Caco-2 (cell line): ENCODE results near the gene RINL. TPM values are rescaled to one million over a fixed set of nuclear protein-coding genes. Genes with fewer than 3 reads are reported as not detected.

Experiments used
- BruUV-seq: library from RNA; stranded (reverse); fragments of 400-500 nt; replicated peaks from 2 replicates; lab custom pipeline; 2021; lab: Mats Ljungman, UMichigan
- CTCF ChIA-PET: fragments of 300-600 bp; sonication (Branson Sonifier 250); formaldehyde crosslinking; loops from one replicate; lab custom pipeline; 2022; ENCODE audit warnings: antibody characterized with exemption; lab: Charles Lee
- POLR2A ChIA-PET: fragments of 300-600 bp; sonication (Branson Sonifier 250); formaldehyde crosslinking; loops from one replicate; lab custom pipeline; 2022; ENCODE audit warnings: antibody characterized with exemption; lab: Charles Lee
- DNase-seq, 2 experiments: peaks; one replicate each; pipeline versions ENCODE4 v3.0.0 to v3.0.0-alpha.2; 2020 to 2022
- H3K27me3 ChIP-seq: replicated peaks from 2 replicates; pipeline ENCODE4 v1.6.0; 2011; ENCODE audit warnings: low read length; ENCODE audit not compliant: control insufficient read depth, insufficient read depth
- H3K36me3 ChIP-seq: 2 replicates; pipeline ENCODE4 v1.5.1; 2011; ENCODE audit warnings: low read length; ENCODE audit not compliant: control insufficient read depth, insufficient read depth
- H3K4me1 ChIP-seq: fragments of 250-450 bp; sonication (Bioruptor Pico); 2 replicates; pipeline ENCODE4 v1.5.1; 2020; ENCODE audit warnings: mild to moderate bottlenecking
- H3K4me3 ChIP-seq: 2 replicates; pipeline ENCODE4 v1.5.1; 2011; ENCODE audit warnings: low read depth, mild to moderate bottlenecking, control low read depth, low read length
- H3K9me3 ChIP-seq: fragments of 250-450 bp; sonication (Bioruptor Pico); 2 replicates; pipeline ENCODE4 v1.5.1; 2020; ENCODE audit warnings: mild to moderate bottlenecking, moderate library complexity
- H3K27ac Mint-ChIP-seq: one replicate; pipeline ENCODE4 v1.8.0; 2022; ENCODE audit warnings: mixed read lengths; ENCODE audit not compliant: unreplicated experiment
- H3K27me3 Mint-ChIP-seq: one replicate; pipeline ENCODE4 v1.8.0; 2022; ENCODE audit warnings: mixed read lengths; ENCODE audit not compliant: insufficient read depth, unreplicated experiment
- H3K36me3 Mint-ChIP-seq: one replicate; pipeline ENCODE4 v1.8.0; 2022; ENCODE audit warnings: mild to moderate bottlenecking, mixed read lengths; ENCODE audit not compliant: insufficient read depth, unreplicated experiment
- H3K4me1 Mint-ChIP-seq: one replicate; pipeline ENCODE4 v1.8.0; 2022; ENCODE audit warnings: low read depth, mixed read lengths; ENCODE audit not compliant: unreplicated experiment
- H3K4me3 Mint-ChIP-seq: one replicate; pipeline ENCODE4 v1.8.0; 2022; ENCODE audit warnings: mild to moderate bottlenecking, moderate library complexity, mixed read lengths; ENCODE audit not compliant: unreplicated experiment
- H3K9me3 Mint-ChIP-seq: one replicate; pipeline ENCODE4 v1.8.0; 2022; ENCODE audit warnings: mixed read lengths; ENCODE audit not compliant: unreplicated experiment
- CTCF ChIP-seq, 2 experiments: fragments of 200-600 bp in 1 of 2; IDR thresholded peaks; 1 replicate in 1 of 2; 2 replicates in 1 of 2; pipeline versions ENCODE4 v1.5.1 to v1.8.0; 2011 to 2022; ENCODE audit warnings: antibody characterized with exemption in 1 of 2, control low read depth in 1 of 2, inconsistent platforms in 1 of 2, low read depth in 1 of 2, low read length in 1 of 2, mild to moderate bottlenecking in 1 of 2, moderate library complexity in 1 of 2; ENCODE audit not compliant: insufficient read depth in 1 of 2, severe bottlenecking in 1 of 2, unreplicated experiment in 1 of 2
- intact Hi-C: fragments of 100-400 bp; cut with micrococcal nuclease; formaldehyde crosslinking; loops from one replicate; pipeline ENCODE4 v1.10.0; 2022; ENCODE audit not compliant: unreplicated experiment
- total RNA-seq: library from RNA; stranded (reverse); gene quantifications from 2 replicates; pipeline ENCODE4 v1.2.3, GENCODE V29; 2022

The RINL gene
- total RNA-seq, 1 experiment from 2014 or later: 1.9 TPM

GRCh38 chr19:38836983-38837626 lies 41.0 kb downstream of the RINL start:
- no peak for TF ChIP-seq CTCF (IDR thresholded peaks at IDR 0.05; ENCODE audit: insufficient read depth in 1 of 2, low read depth in 1 of 2, low read length in 1 of 2, severe bottlenecking in 1 of 2, unreplicated experiment in 1 of 2)
- Histone ChIP-seq H3K4me1 (peaks cover 38% of the 10 kb centered on the region), H3K27me3 (no peaks in the 10 kb centered on the region), H3K9me3 (no peaks in the 10 kb centered on the region), H3K36me3 (peaks cover 11% of the 10 kb centered on the region), H3K4me3 (no peak overlapping the region)
- H3K4me1 Mint-ChIP-seq: peaks cover 25% of the 10 kb centered on the region
- intact Hi-C loops: loop anchor here (2.0 to 5.0 kb wide), 2 partner anchors 100 to 200 kb away; no protein-coding TSS in a partner anchor
- no TSS peak for BruUV-seq
- no peak for DNase-seq
- ChIA-PET CTCF (interaction anchor here (0.7 to 1.8 kb wide), 4 partner anchors 15 to 200 kb away, joined by 3 to 8 read pairs (median 4); partner anchors contain the start of genes MRPS12 and SARS2), POLR2A (interaction anchor here (0.6 to 1.8 kb wide), 8 partner anchors 12 to 93 kb away, joined by 3 to 15 read pairs (median 7); partner anchors contain the start of genes HNRNPL, MRPS12 and SARS2)
- H3K36me3 Mint-ChIP-seq: peaks cover 97% of the 10 kb centered on the region
- peak overlapping the region; percentile 77 for H3K27ac Mint-ChIP-seq
- H3K27me3 Mint-ChIP-seq: no peaks in the 10 kb centered on the region
- no peak overlapping the region for H3K4me3 Mint-ChIP-seq
- H3K9me3 Mint-ChIP-seq: no peaks in the 10 kb centered on the region

- no peak for DNase-seq
- TF ChIP-seq CTCF (IDR thresholded peaks at IDR 0.05; ENCODE audit: insufficient read depth in 1 of 2, low read depth in 1 of 2, low read length in 1 of 2, severe bottlenecking in 1 of 2, unreplicated experiment in 1 of 2): no peak
- Mint-ChIP-seq H3K9me3 (no peaks in the 10 kb centered on the region), H3K36me3 (peaks cover 97% of the 10 kb centered on the region), H3K4me1 (peaks cover 25% of the 10 kb centered on the region), H3K27me3 (no peaks in the 10 kb centered on the region), H3K27ac (peak overlapping the region; percentile 77), H3K4me3 (no peak overlapping the region)
- Histone ChIP-seq H3K27me3 (no peaks in the 10 kb centered on the region), H3K4me1 (peaks cover 39% of the 10 kb centered on the region), H3K36me3 (peaks cover 10% of the 10 kb centered on the region), H3K9me3 (no peaks in the 10 kb centered on the region), H3K4me3 (no peak overlapping the region)
- CTCF ChIA-PET: no interaction called here
- intact Hi-C loops: loop anchor here (2.0 to 5.0 kb wide), 2 partner anchors 99 to 200 kb away; no protein-coding TSS in a partner anchor
- POLR2A ChIA-PET: no interaction called here
- no TSS peak for BruUV-seq
These were observed 41.7 kb downstream of the RINL start for GRCh38 chr19:38836159-38836982.

DNA sequence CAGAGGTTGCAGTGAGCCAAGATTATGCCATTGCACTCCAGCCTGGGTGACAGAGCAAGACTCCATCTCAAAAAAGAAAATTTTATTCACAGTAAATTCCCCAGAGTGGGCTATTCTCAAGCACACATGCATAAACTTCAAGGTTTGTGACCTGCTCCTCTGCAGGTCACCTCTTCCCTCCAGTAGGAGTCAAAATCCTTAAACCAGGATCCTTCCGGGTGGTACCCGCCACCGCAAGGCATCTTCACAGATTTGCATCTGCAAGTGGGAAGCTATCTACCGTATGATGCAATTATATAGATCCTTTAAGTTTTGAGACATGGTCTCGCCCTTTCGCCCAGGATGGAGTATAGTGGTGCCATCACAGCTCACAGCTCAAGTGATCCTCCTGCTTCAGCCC lies 43.5 kb downstream of the RINL start:
- CTCF ChIA-PET: no interaction called here
- Histone ChIP-seq H3K4me3 (no peak overlapping the region), H3K27me3 (no peaks in the 10 kb centered on the region), H3K4me1 (peaks cover 41% of the 10 kb centered on the region), H3K36me3 (peaks cover 9% of the 10 kb centered on the region), H3K9me3 (no peaks in the 10 kb centered on the region)
- H3K4me1 Mint-ChIP-seq: peaks cover 19% of the 10 kb centered on the region
- H3K9me3 Mint-ChIP-seq: no peaks in the 10 kb centered on the region
- no TSS peak for BruUV-seq
- POLR2A ChIA-PET: interaction anchor here (1.0 kb wide), 1 partner anchor 15 kb away, joined by 3 read pairs; no protein-coding TSS in a partner anchor
- no peak for DNase-seq
- H3K4me3 Mint-ChIP-seq: peak overlapping the region; percentile 27
- H3K27ac Mint-ChIP-seq: no peak overlapping the region
- no peaks in the 10 kb centered on the region for H3K27me3 Mint-ChIP-seq
- H3K36me3 Mint-ChIP-seq: peaks cover 97% of the 10 kb centered on the region
- no peak for TF ChIP-seq CTCF (IDR thresholded peaks at IDR 0.05; ENCODE audit: insufficient read depth in 1 of 2, low read depth in 1 of 2, low read length in 1 of 2, severe bottlenecking in 1 of 2, unreplicated experiment in 1 of 2)
- intact Hi-C loops: no loop called here
